PC-3 (cell line): ENCODE data around the gene ATP13A5.

Experiments used
- CTCF ChIP-seq: fragments of 300-600 bp; sonication (generic); conservative IDR thresholded peaks from 2 replicates; pipeline ENCODE4 v1.5.1; 2017; ENCODE audit warnings: antibody characterized with exemption, low read depth, mild to moderate bottlenecking, low read length
- EZH2 ChIP-seq: fragments of 300-600 bp; sonication (generic); IDR thresholded peaks from one replicate; pipeline ENCODE4 v1.6.1; 2017; ENCODE audit warnings: antibody characterized with exemption, mild to moderate bottlenecking, low read length; ENCODE audit not compliant: unreplicated experiment

GRCh38 chr3:193407688-193408087 lies 29.1 kb upstream of the ATP13A5 start:
- TF ChIP-seq CTCF: no peak
- no peak for TF ChIP-seq EZH2
